IPS-18c (cell line): ENCODE data around the gene ZNF730.

Experiments used
- H3K4me3 ChIP-seq: 2 replicates; pipeline ENCODE4 v1.7.0; 2013; ENCODE audit warnings: low read depth, mild to moderate bottlenecking, low read length, moderate library complexity; ENCODE audit not compliant: insufficient read depth
- H3K9me3 ChIP-seq: one replicate; pipeline ENCODE4 v1.6.1; 2013; ENCODE audit warnings: mild to moderate bottlenecking, low read length, moderate library complexity; ENCODE audit not compliant: control insufficient read depth, insufficient read depth

The ZNF730 gene

DNA sequence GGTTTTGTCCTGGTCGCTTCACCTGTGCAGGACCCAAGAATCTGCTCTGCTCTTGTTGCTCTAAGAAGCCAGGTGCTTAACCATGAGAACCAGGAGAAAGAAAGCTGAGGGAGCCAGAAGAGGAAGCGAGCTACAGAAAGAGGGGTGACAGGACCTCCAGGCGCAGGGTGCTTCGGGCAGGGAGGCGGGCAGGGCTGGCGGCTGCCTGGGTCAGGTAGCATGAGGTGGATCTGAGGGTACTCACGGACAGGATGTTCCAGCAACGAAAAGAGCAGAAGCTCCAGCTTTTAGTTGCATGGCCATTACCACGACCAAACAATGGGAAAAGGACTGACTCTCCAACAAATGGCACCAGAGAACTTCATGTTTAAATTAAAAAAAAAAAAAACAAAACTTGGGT, 73.5 kb downstream of the ZNF730 start:
- peaks cover 4% of the 10 kb centered on the region for H3K9me3 ChIP-seq

More for the DNA sequence above, 73.5 kb downstream of the ZNF730 start:
- H3K4me3 ChIP-seq = no peak overlapping the region
